Mesenchymal stem cell (in vitro differentiated cells and primary cell): ENCODE measurements around the gene GNS.

Experiments
- DNase-seq: peaks from one replicate; pipeline ENCODE4 v3.0.0-alpha.2; 2013
- H2AFZ ChIP-seq: one replicate; pipeline ENCODE4 v1.6.1; 2013; ENCODE audit warnings: low read depth, mild to moderate bottlenecking, control low read depth, inconsistent platforms, low read length, moderate library complexity
- H2AK5ac ChIP-seq: 2 replicates; pipeline ENCODE4 v1.6.1; 2013; ENCODE audit warnings: low read length, moderate library complexity, mild to moderate bottlenecking, inconsistent platforms; ENCODE audit not compliant: severe bottlenecking
- H2BK120ac ChIP-seq: one replicate; pipeline ENCODE4 v1.6.1; 2013; ENCODE audit warnings: low read depth, mild to moderate bottlenecking, inconsistent platforms, low read length, moderate library complexity
- H2BK12ac ChIP-seq, 2 experiments: one replicate each; pipeline ENCODE4 v1.6.1; 2013; ENCODE audit warnings: inconsistent platforms in 2 of 2, low read length in 2 of 2, mild to moderate bottlenecking in 2 of 2, moderate library complexity in 2 of 2, control low read depth in 1 of 2
- H2BK15ac ChIP-seq: one replicate; pipeline ENCODE4 v1.6.1; 2013; ENCODE audit warnings: mild to moderate bottlenecking, low read depth, inconsistent platforms; ENCODE audit not compliant: poor library complexity, severe bottlenecking
- H2BK5ac ChIP-seq: 2 replicates; pipeline ENCODE4 v1.6.1; 2013; ENCODE audit warnings: low read depth, mild to moderate bottlenecking, low read length, control low read depth, inconsistent platforms; ENCODE audit not compliant: poor library complexity, severe bottlenecking
- H3K14ac ChIP-seq, 2 experiments: one replicate each; pipeline ENCODE4 v1.6.1; 2013; ENCODE audit warnings: inconsistent platforms in 2 of 2, low read length in 2 of 2, control low read depth in 1 of 2, mild to moderate bottlenecking in 1 of 2, moderate library complexity in 1 of 2
- H3K18ac ChIP-seq, 2 experiments: one replicate each; pipeline ENCODE4 v1.6.1; 2013; ENCODE audit warnings: inconsistent platforms in 2 of 2, low read length in 2 of 2, control low read depth in 1 of 2, low read depth in 1 of 2, mild to moderate bottlenecking in 1 of 2
- H3K23ac ChIP-seq, 2 experiments: one replicate each; pipeline ENCODE4 v1.6.1; 2013; ENCODE audit warnings: inconsistent platforms in 2 of 2, low read length in 2 of 2, mild to moderate bottlenecking in 2 of 2, moderate library complexity in 2 of 2, control low read depth in 1 of 2
- H3K27ac ChIP-seq: 2 replicates; pipeline ENCODE4 v1.5.1; 2013; ENCODE audit warnings: mild to moderate bottlenecking, moderate library complexity, low read length, control low read depth, inconsistent platforms; ENCODE audit not compliant: poor library complexity, severe bottlenecking
- H3K27me3 ChIP-seq, 2 experiments: 2 replicates each; pipeline versions ENCODE4 v1.6.1 to v1.7.0; 2013; ENCODE audit warnings: low read length in 2 of 2, mild to moderate bottlenecking in 2 of 2, moderate library complexity in 2 of 2, control low read depth in 1 of 2, inconsistent platforms in 1 of 2; ENCODE audit not compliant: control insufficient read depth in 1 of 2, insufficient read depth in 1 of 2
- H3K36me3 ChIP-seq, 2 experiments: 2 replicates each; pipeline versions ENCODE4 v1.6.1 to v1.7.0; 2013; ENCODE audit warnings: low read length in 2 of 2, control low read depth in 1 of 2, inconsistent platforms in 1 of 2, low read depth in 1 of 2, mild to moderate bottlenecking in 1 of 2; ENCODE audit not compliant: insufficient read depth in 2 of 2, control insufficient read depth in 1 of 2
- H3K4ac ChIP-seq, 2 experiments: one replicate each; pipeline ENCODE4 v1.6.1; 2013; ENCODE audit warnings: inconsistent platforms in 2 of 2, low read length in 2 of 2, mild to moderate bottlenecking in 2 of 2, moderate library complexity in 2 of 2, control low read depth in 1 of 2, low read depth in 1 of 2
- H3K4me1 ChIP-seq: 2 replicates; pipeline ENCODE4 v1.6.1; 2013; ENCODE audit warnings: low read depth, low read length, control low read depth; ENCODE audit not compliant: control insufficient read depth, insufficient read depth
- H3K4me2 ChIP-seq: 2 replicates; pipeline ENCODE4 v1.6.1; 2013; ENCODE audit warnings: low read length, mild to moderate bottlenecking, inconsistent platforms; ENCODE audit not compliant: poor library complexity, severe bottlenecking
- H3K4me3 ChIP-seq, 2 experiments: 2 replicates each; pipeline versions ENCODE4 v1.5.1 to v1.7.0; 2013; ENCODE audit warnings: low read length in 2 of 2, mild to moderate bottlenecking in 2 of 2, control low read depth in 1 of 2, low read depth in 1 of 2; ENCODE audit not compliant: insufficient read depth in 1 of 2
- H3K79me1 ChIP-seq: replicated peaks from 2 replicates; pipeline ENCODE4 v1.6.1; 2013; ENCODE audit warnings: mild to moderate bottlenecking, control low read depth, low read length, inconsistent platforms; ENCODE audit not compliant: poor library complexity, severe bottlenecking
- H3K9ac ChIP-seq: 2 replicates; pipeline ENCODE4 v1.7.0; 2013; ENCODE audit warnings: mild to moderate bottlenecking, low read length, moderate library complexity
- H3K9me3 ChIP-seq: 2 replicates; pipeline ENCODE4 v1.7.0; 2013; ENCODE audit warnings: mild to moderate bottlenecking, low read length; ENCODE audit not compliant: control insufficient read depth
- H4K8ac ChIP-seq: one replicate; pipeline ENCODE4 v1.6.1; 2013; ENCODE audit warnings: inconsistent platforms, mild to moderate bottlenecking, low read length, moderate library complexity
- H4K91ac ChIP-seq: one replicate; pipeline ENCODE4 v1.6.1; 2013; ENCODE audit warnings: mild to moderate bottlenecking, low read length, inconsistent platforms
- WGBS: methylation state at CpG from one replicate; pipeline ENCODE4 v1.1.7; 2013; ENCODE audit warnings: mixed read lengths; 5-methylcytosine and 5-hydroxymethylcytosine counted together

Gene GNS

GRCh38 chr12:64688219-64688618 lies 71.0 kb downstream of the GNS start:
- no peak for DNase-seq
- H2AK5ac ChIP-seq = no peak overlapping the region
- H3K79me1 ChIP-seq = peaks cover 21% of the 10 kb centered on the region
- H2BK5ac ChIP-seq = no peak overlapping the region
- 94% methylated on average over 6 of the region's 6 CpGs for WGBS
- no peak overlapping the region for H3K18ac ChIP-seq
- H3K9ac ChIP-seq = no peak overlapping the region
- H3K14ac ChIP-seq = no peak overlapping the region
- H3K4ac ChIP-seq = no peak overlapping the region
- H4K91ac ChIP-seq = no peak overlapping the region
- no peak overlapping the region for H4K8ac ChIP-seq
- no peak overlapping the region for H2BK12ac ChIP-seq
- peaks cover 8 to 13% of the 10 kb centered on the region in 2 experiments for H3K36me3 ChIP-seq
- H3K27ac ChIP-seq = no peak overlapping the region
- H3K4me1 ChIP-seq = peaks cover 3% of the 10 kb centered on the region
- no peak overlapping the region for H2BK15ac ChIP-seq
- no peaks in the 10 kb centered on the region for H3K9me3 ChIP-seq
- no peak overlapping the region for H3K4me2 ChIP-seq
- no peak overlapping the region for H3K23ac ChIP-seq
- no peak overlapping the region for H2AFZ ChIP-seq
- H3K27me3 ChIP-seq = no peaks in the 10 kb centered on the region
- H2BK120ac ChIP-seq = no peak overlapping the region
- no peak overlapping the region for H3K4me3 ChIP-seq

GRCh38 chr12:64687816-64688215 lies 71.4 kb downstream of the GNS start:
- H3K4me2 ChIP-seq = no peak overlapping the region
- no peak overlapping the region for H2BK15ac ChIP-seq
- H3K4me3 ChIP-seq = no peak overlapping the region
- H3K9ac ChIP-seq = no peak overlapping the region
- WGBS = 29% methylated on average over 5 of the region's 5 CpGs
- H4K91ac ChIP-seq = no peak overlapping the region
- H3K27me3 ChIP-seq = no peaks in the 10 kb centered on the region
- peaks cover 21% of the 10 kb centered on the region for H3K79me1 ChIP-seq
- no peak overlapping the region for H3K23ac ChIP-seq
- no peak overlapping the region for H4K8ac ChIP-seq
- no peak overlapping the region for H2AK5ac ChIP-seq
- no peak overlapping the region for H3K18ac ChIP-seq
- H2AFZ ChIP-seq = no peak overlapping the region
- H3K4ac ChIP-seq = no peak overlapping the region
- H2BK12ac ChIP-seq = no peak overlapping the region
- peaks cover 8 to 13% of the 10 kb centered on the region in 2 experiments for H3K36me3 ChIP-seq
- no peak overlapping the region for H2BK120ac ChIP-seq
- H3K9me3 ChIP-seq = no peaks in the 10 kb centered on the region
- no peak overlapping the region for H3K27ac ChIP-seq
- peaks cover 3% of the 10 kb centered on the region for H3K4me1 ChIP-seq
- no peak overlapping the region for H2BK5ac ChIP-seq
- H3K14ac ChIP-seq = no peak overlapping the region
- peak; percentile 45 for DNase-seq

GRCh38 chr12:64685605-64686004 lies 73.6 kb downstream of the GNS start:
- peak overlapping the region in 1 of 2 experiments; percentile 54 for H3K4ac ChIP-seq
- no peak overlapping the region for H3K4me2 ChIP-seq
- no peak overlapping the region for H3K23ac ChIP-seq
- no peak overlapping the region for H3K9ac ChIP-seq
- no peak overlapping the region for H3K27ac ChIP-seq
- H2BK15ac ChIP-seq = no peak overlapping the region
- peaks cover 20% of the 10 kb centered on the region for H3K79me1 ChIP-seq
- H4K91ac ChIP-seq = no peak overlapping the region
- no peak overlapping the region for H2AFZ ChIP-seq
- no peaks in the 10 kb centered on the region for H3K9me3 ChIP-seq
- no peak overlapping the region for H3K18ac ChIP-seq
- WGBS = 97% methylated on average over 15 of the region's 15 CpGs
- H3K14ac ChIP-seq = no peak overlapping the region
- H4K8ac ChIP-seq = no peak overlapping the region
- H2BK120ac ChIP-seq = no peak overlapping the region
- no peak overlapping the region for H3K4me3 ChIP-seq
- H2BK12ac ChIP-seq = no peak overlapping the region
- H3K27me3 ChIP-seq = no peaks in the 10 kb centered on the region
- no peak for DNase-seq
- H3K36me3 ChIP-seq = peaks cover 8 to 13% of the 10 kb centered on the region in 2 experiments
- H2BK5ac ChIP-seq = no peak overlapping the region
- peaks cover 2% of the 10 kb centered on the region for H3K4me1 ChIP-seq
- H2AK5ac ChIP-seq = no peak overlapping the region

GRCh38 chr12:64685050-64685449 lies 74.2 kb downstream of the GNS start:
- no peak overlapping the region for H3K27ac ChIP-seq
- peaks cover 5% of the 10 kb centered on the region for H3K4me1 ChIP-seq
- no peak overlapping the region for H3K9ac ChIP-seq
- peaks cover 19% of the 10 kb centered on the region for H3K79me1 ChIP-seq
- H3K4ac ChIP-seq = no peak overlapping the region
- H4K8ac ChIP-seq = no peak overlapping the region
- no peak overlapping the region for H4K91ac ChIP-seq
- H3K4me2 ChIP-seq = no peak overlapping the region
- no peak overlapping the region for H3K14ac ChIP-seq
- no peak overlapping the region for H2AFZ ChIP-seq
- H3K9me3 ChIP-seq = no peaks in the 10 kb centered on the region
- peaks cover 8 to 13% of the 10 kb centered on the region in 2 experiments for H3K36me3 ChIP-seq
- no peak overlapping the region for H2BK12ac ChIP-seq
- H3K4me3 ChIP-seq = no peak overlapping the region
- no peak for DNase-seq
- no peak overlapping the region for H3K23ac ChIP-seq
- WGBS = 98% methylated on average over 6 of the region's 6 CpGs
- H2BK120ac ChIP-seq = no peak overlapping the region
- H3K18ac ChIP-seq = no peak overlapping the region
- no peak overlapping the region for H2AK5ac ChIP-seq
- H2BK5ac ChIP-seq = no peak overlapping the region
- H3K27me3 ChIP-seq = no peaks in the 10 kb centered on the region
- H2BK15ac ChIP-seq = no peak overlapping the region
